GM19468 (cell line): Measurements from ENCODE around the gene DHX36.

Source experiments
- ATAC-seq: cut with Tn5 transposase; IDR thresholded peaks from one replicate; pipeline ENCODE4 v1.9.1; 2021; ENCODE audit warnings: mild to moderate bottlenecking, moderate library complexity, moderate number of reproducible peaks; ENCODE audit not compliant: unreplicated experiment; ENCODE audit errors: extremely low read depth

DHX36 gene

GRCh38 chr3:154323891-154324738, at the start of gene DHX36:
Gene DHX36, minus strand, starts transcription at chr3:154324487. Its CDS starts 71 bp downstream, at chr3:154324416.
- ATAC-seq, result peak; percentile 94

GRCh38 chr3:154367221-154367620, 42.9 kb upstream of the DHX36 start:
- ATAC-seq, result no peak

GRCh38 chr3:154364849-154365248, 40.6 kb upstream of the DHX36 start:
- ATAC-seq, result no peak

- no peak for ATAC-seq
These were observed 36.8 kb upstream of the DHX36 start for GRCh38 chr3:154361099-154361498.

GRCh38 chr3:154356009-154356408, 31.7 kb upstream of the DHX36 start:
- no peak for ATAC-seq

- no peak for ATAC-seq
These were observed 24.9 kb upstream of the DHX36 start for GRCh38 chr3:154349223-154349622.

- no peak for ATAC-seq
These were observed 21.3 kb upstream of the DHX36 start for GRCh38 chr3:154345422-154346122.

- no peak for ATAC-seq
These were observed 14.3 kb upstream of the DHX36 start for GRCh38 chr3:154338570-154338969.

GRCh38 chr3:154338008-154338407, 13.7 kb upstream of the DHX36 start:
- ATAC-seq, result no peak

GRCh38 chr3:154334973-154335420, 10.7 kb upstream of the DHX36 start:
- ATAC-seq, result no peak

GRCh38 chr3:154327871-154328270, 3.6 kb upstream of the DHX36 start:
- ATAC-seq, result no peak

- no peak for ATAC-seq
These were observed 632 bp upstream of the DHX36 start for GRCh38 chr3:154324919-154325318.

GRCh38 chr3:154316974-154317767, 7.1 kb downstream of the DHX36 start:
- no peak for ATAC-seq

- no peak for ATAC-seq
These were observed 10.1 kb downstream of the DHX36 start for GRCh38 chr3:154314152-154314551.

GRCh38 chr3:154310840-154311239, 13.4 kb downstream of the DHX36 start:
- no peak for ATAC-seq

GRCh38 chr3:154307363-154307762, 16.9 kb downstream of the DHX36 start:
- no peak for ATAC-seq

GRCh38 chr3:154304936-154305335, 19.4 kb downstream of the DHX36 start:
- ATAC-seq, result peak; percentile 36

GRCh38 chr3:154304116-154304786, 20.0 kb downstream of the DHX36 start:
- ATAC-seq, result no peak

GRCh38 chr3:154301561-154301960, 22.7 kb downstream of the DHX36 start:
- no peak for ATAC-seq

GRCh38 chr3:154294016-154294415, 30.3 kb downstream of the DHX36 start:
- no peak for ATAC-seq
